Measurements from ENCODE around the gene ZMAT2.

Gene ZMAT2

GRCh38 chr5:140733098-140733497 lies 32.9 kb downstream of the ZMAT2 start:
- 65 to 75% methylated on average over 4 of the region's 4 CpGs for WGBS, 2 experiments
- Histone ChIP-seq H3K27ac (ENCODE audit: insufficient read depth, low read depth, low read length, poor library complexity, severe bottlenecking) (no peak overlapping the region), H3K27me3 (ENCODE audit: control insufficient read depth, insufficient read depth, low read length, poor library complexity, severe bottlenecking) (no peaks in the 10 kb centered on the region), H3K4me3 (ENCODE audit: insufficient read depth, low read depth, low read length) (no peak overlapping the region), H3K36me3 (ENCODE audit: control insufficient read depth, insufficient read depth, low read length) (no peaks in the 10 kb centered on the region), H3K9me3 (ENCODE audit: control insufficient read depth, low read length) (no peaks in the 10 kb centered on the region), H3K4me1 (ENCODE audit: control insufficient read depth, insufficient read depth, low read length) (no peaks in the 10 kb centered on the region)

- Histone ChIP-seq H3K9me3 (ENCODE audit: control insufficient read depth, low read length) (no peaks in the 10 kb centered on the region), H3K27me3 (ENCODE audit: control insufficient read depth, insufficient read depth, low read length, poor library complexity, severe bottlenecking) (no peaks in the 10 kb centered on the region), H3K27ac (ENCODE audit: insufficient read depth, low read depth, low read length, poor library complexity, severe bottlenecking) (no peak overlapping the region), H3K4me1 (ENCODE audit: control insufficient read depth, insufficient read depth, low read length) (no peaks in the 10 kb centered on the region), H3K4me3 (ENCODE audit: insufficient read depth, low read depth, low read length) (no peak overlapping the region), H3K36me3 (ENCODE audit: control insufficient read depth, insufficient read depth, low read length) (no peaks in the 10 kb centered on the region)
- WGBS, 2 experiments, result 84 to 89% methylated on average over 6 to 7 of the region's 7 CpGs
These were observed 34.1 kb downstream of the ZMAT2 start for GRCh38 chr5:140734354-140734753.

GRCh38 chr5:140737486-140737885 lies 37.2 kb downstream of the ZMAT2 start:
- 88 to 100% methylated on average over 1 of the region's 1 CpG for WGBS, 2 experiments
- H3K9me3 ChIP-seq (ENCODE audit: control insufficient read depth, low read length), result no peaks in the 10 kb centered on the region

GRCh38 chr5:140741967-140742366 lies 41.7 kb downstream of the ZMAT2 start:
- 40 to 78% methylated on average over 1 of the region's 1 CpG for WGBS, 2 experiments
- no peaks in the 10 kb centered on the region for H3K36me3 ChIP-seq (ENCODE audit: control insufficient read depth, insufficient read depth, low read length)
- H3K27ac ChIP-seq (ENCODE audit: insufficient read depth, low read depth, low read length, poor library complexity, severe bottlenecking), result no peak overlapping the region
- no peaks in the 10 kb centered on the region for H3K27me3 ChIP-seq (ENCODE audit: control insufficient read depth, insufficient read depth, low read length, poor library complexity, severe bottlenecking)
- no peaks in the 10 kb centered on the region for H3K4me1 ChIP-seq (ENCODE audit: control insufficient read depth, insufficient read depth, low read length)
- H3K9me3 ChIP-seq (ENCODE audit: control insufficient read depth, low read length), result no peaks in the 10 kb centered on the region
- no peak overlapping the region for H3K4me3 ChIP-seq (ENCODE audit: insufficient read depth, low read depth, low read length)

More at GRCh38 chr5:140737486-140737885, 37.2 kb downstream of the ZMAT2 start:
- Histone ChIP-seq H3K27me3 (ENCODE audit: control insufficient read depth, insufficient read depth, low read length, poor library complexity, severe bottlenecking) (no peaks in the 10 kb centered on the region), H3K4me1 (ENCODE audit: control insufficient read depth, insufficient read depth, low read length) (no peaks in the 10 kb centered on the region), H3K36me3 (ENCODE audit: control insufficient read depth, insufficient read depth, low read length) (no peaks in the 10 kb centered on the region), H3K4me3 (ENCODE audit: insufficient read depth, low read depth, low read length) (no peak overlapping the region), H3K27ac (ENCODE audit: insufficient read depth, low read depth, low read length, poor library complexity, severe bottlenecking) (no peak overlapping the region)

GRCh38 chr5:140753561-140753960 lies 53.3 kb downstream of the ZMAT2 start:
- no peak overlapping the region for H3K27ac ChIP-seq (ENCODE audit: insufficient read depth, low read depth, low read length, poor library complexity, severe bottlenecking)
- WGBS, 2 experiments, result 84 to 85% methylated on average over 5 of the region's 5 CpGs
- H3K4me1 ChIP-seq (ENCODE audit: control insufficient read depth, insufficient read depth, low read length), result no peaks in the 10 kb centered on the region
- no peaks in the 10 kb centered on the region for H3K36me3 ChIP-seq (ENCODE audit: control insufficient read depth, insufficient read depth, low read length)
- H3K4me3 ChIP-seq (ENCODE audit: insufficient read depth, low read depth, low read length), result no peak overlapping the region
- H3K27me3 ChIP-seq (ENCODE audit: control insufficient read depth, insufficient read depth, low read length, poor library complexity, severe bottlenecking), result no peaks in the 10 kb centered on the region
- H3K9me3 ChIP-seq (ENCODE audit: control insufficient read depth, low read length), result no peaks in the 10 kb centered on the region

Data from ectodermal cell (in vitro differentiated cells).